Heart left ventricle (tissue), 13 donors: Measurements from ENCODE around the gene GFY.

Experiments used
- CTCF ChIP-seq, 12 donors: fragments of 200-600 bp; sonication (generic) in 4 of 12; IDR thresholded peaks; one replicate each; pipeline versions ENCODE4 v1.5.0 to v1.8.0; 2018 to 2022; ENCODE audit warnings: antibody characterized with exemption in 12 of 12, mild to moderate bottlenecking in 5 of 12
- POLR2A ChIP-seq, 2 donors: fragments of 450-650 bp; IDR thresholded peaks; one replicate each; pipeline ENCODE4 v1.6.1; 2017; ENCODE audit warnings: antibody characterized with exemption in 2 of 2, mild to moderate bottlenecking in 2 of 2, moderate library complexity in 2 of 2
- donor health status: ischemic (EF 13 %, LVEDD 7.1; RV severe dilation, severe dysfunction).
- donor health status: DM: no; HTN: yes; CAD: no.
- donor health status: DM: no; HTN: no; CAD: no.
- donor health status: ischemic (EF 25% LVEDD 6.9; RV normal size, moderate dysfunction).
- donor health status: ischemic (EF 25% LVEDD 5.7; RV mildly dilated, moderate dysfunction).
- donor health status: ischemic (EF 35%, LVEDD 5.7; RV mildly dilated, moderate dysfunction).
- donor health status: nonischemic (EF 11% LVEDD 7.7; RV severe dilation, severe dysfunction).
- donor health status: DM: yes; HTN: yes; CAD: no.
- donor health status: PGD.
- donor health status: ischemic (EF 29% LVEDD 5.4; RV normal size, mild dysfunction).
- donor health status: nonischemic (EF 23%, LVEDD 6.1; RV moderate dilation, normal function).

- no peak for TF ChIP-seq POLR2A (IDR thresholded peaks at IDR 0.05)
- no peak for TF ChIP-seq CTCF (IDR thresholded peaks at IDR 0.05)
Observed at GRCh38 chr19:49411681-49412326, 13.4 kb upstream of the GFY start.
